Breast epithelium (tissue), 4 donors: ENCODE results near the gene SORCS3. TPM values are rescaled to one million over a fixed set of nuclear protein-coding genes. Genes with fewer than 3 reads are reported as not detected.

Experiments
- DNase-seq, 2 donors: peaks; one replicate each; pipeline ENCODE4 v3.0.0-alpha.2; 2019; ENCODE audit warnings: low spot score in 2 of 2
- H3K27ac ChIP-seq, 2 donors: fragments of 200-600 bp; sonication (generic) in 1 of 2; one replicate each; pipeline ENCODE4 v1.5.1; 2016 to 2019; ENCODE audit warnings: mild to moderate bottlenecking in 1 of 2
- H3K27me3 ChIP-seq, 2 donors: fragments of 200-600 bp; sonication (generic) in 1 of 2; one replicate each; pipeline versions ENCODE4 v1.5.1 to v1.6.0; 2017 to 2019; ENCODE audit warnings: control low read depth in 1 of 2, mild to moderate bottlenecking in 1 of 2
- H3K36me3 ChIP-seq: fragments of 200-600 bp; one replicate; pipeline ENCODE4 v1.5.1; 2019
- H3K4me1 ChIP-seq, 2 donors: fragments of 200-600 bp; sonication (generic); one replicate each; pipeline ENCODE4 v1.5.1; 2016 to 2019; ENCODE audit warnings: control low read depth in 1 of 2
- H3K4me3 ChIP-seq, 3 donors: fragments of 200-600 bp; sonication (generic); 1 replicate in 2 of 3; 2 replicates in 1 of 3; pipeline ENCODE4 v1.5.1; 2016 to 2019; ENCODE audit warnings: mild to moderate bottlenecking in 3 of 3, moderate library complexity in 2 of 3
- H3K9me3 ChIP-seq, 2 donors: fragments of 200-600 bp; sonication (generic) in 1 of 2; one replicate each; pipeline ENCODE4 v1.5.1; 2016 to 2019; ENCODE audit warnings: control low read depth in 1 of 2
- CTCF ChIP-seq, 3 donors: fragments of 450-650 bp; IDR thresholded peaks; one replicate each; pipeline ENCODE4 v1.5.1; 2016 to 2017; ENCODE audit warnings: antibody characterized with exemption in 3 of 3, mild to moderate bottlenecking in 3 of 3, moderate library complexity in 3 of 3
- POLR2A ChIP-seq: fragments of 450-650 bp; IDR thresholded peaks from one replicate; pipeline ENCODE4 v1.6.1; 2016; ENCODE audit warnings: antibody characterized with exemption, mild to moderate bottlenecking, moderate library complexity
- POLR2AphosphoS5 ChIP-seq, 3 donors: sonication (generic); formaldehyde crosslinking; IDR thresholded peaks; one replicate each; pipeline ENCODE4 v1.6.1; 2017; ENCODE audit warnings: antibody characterized with exemption in 3 of 3
- intact Hi-C: fragments of 100-400 bp; cut with DNase I; formaldehyde crosslinking; loops from one replicate; pipeline ENCODE4 v1.15.1; 2023; ENCODE audit warnings: low total_unique reads
- total RNA-seq, 3 donors: library from RNA; depleted of rRNA; stranded (reverse); fragments of >200 nt; gene quantifications; one replicate each; pipeline ENCODE4 v1.1.0, GENCODE V29; 2016

Gene SORCS3
- total RNA-seq, 3 donors from 2014 or later, result under 0.01 to 0.16 TPM; not detected in 1

- Histone ChIP-seq H3K27me3 (peaks cover 0 to 11% of the 10 kb centered on the region in 2 donors), H3K27ac (no peak overlapping the region), H3K4me1 (no peaks in the 10 kb centered on the region), H3K4me3 (no peak overlapping the region), H3K9me3 (no peaks in the 10 kb centered on the region), H3K36me3 (no peaks in the 10 kb centered on the region)
- intact Hi-C loops, result no loop called here
- no peak for DNase-seq
- TF ChIP-seq CTCF (IDR thresholded peaks at IDR 0.05) (no peak), POLR2A (no peak)
These were observed 133.1 kb downstream of the SORCS3 start for GRCh38 chr10:104774234-104774633.

- H3K27ac ChIP-seq, result no peak overlapping the region
- no peak for DNase-seq
- H3K4me3 ChIP-seq, result no peak overlapping the region
- TF ChIP-seq POLR2AphosphoS5 (IDR thresholded peaks at IDR 0.05), result no peak
- TF ChIP-seq POLR2A, result no peak
- no peak for TF ChIP-seq CTCF (IDR thresholded peaks at IDR 0.05)
- H3K9me3 ChIP-seq, result no peaks in the 10 kb centered on the region
- H3K36me3 ChIP-seq, result no peaks in the 10 kb centered on the region
- H3K27me3 ChIP-seq, result peaks cover 0 to 7% of the 10 kb centered on the region in 2 donors
- H3K4me1 ChIP-seq, result no peaks in the 10 kb centered on the region
- intact Hi-C loops, result no loop called here
These were observed 136.2 kb downstream of the SORCS3 start for GRCh38 chr10:104777086-104777799.

GRCh38 chr10:104778371-104778770 is 137.3 kb downstream of the SORCS3 start:
- DNase-seq, result no peak
- TF ChIP-seq POLR2A (no peak), CTCF (IDR thresholded peaks at IDR 0.05) (no peak), POLR2AphosphoS5 (IDR thresholded peaks at IDR 0.05) (no peak)
- intact Hi-C loops, result no loop called here
- Histone ChIP-seq H3K4me3 (no peak overlapping the region), H3K4me1 (no peaks in the 10 kb centered on the region), H3K27me3 (peaks cover 0 to 5% of the 10 kb centered on the region in 2 donors), H3K9me3 (no peaks in the 10 kb centered on the region), H3K27ac (no peak overlapping the region), H3K36me3 (no peaks in the 10 kb centered on the region)

- Histone ChIP-seq H3K4me1 (no peaks in the 10 kb centered on the region), H3K27ac (no peak overlapping the region), H3K9me3 (no peaks in the 10 kb centered on the region), H3K4me3 (no peak overlapping the region), H3K27me3 (peaks cover 0 to 5% of the 10 kb centered on the region in 2 donors), H3K36me3 (no peaks in the 10 kb centered on the region)
- intact Hi-C loops, result no loop called here
- no peak for TF ChIP-seq CTCF (IDR thresholded peaks at IDR 0.05)
- no peak for TF ChIP-seq POLR2AphosphoS5 (IDR thresholded peaks at IDR 0.05)
- no peak for TF ChIP-seq POLR2A
- no peak for DNase-seq
These were observed 138.6 kb downstream of the SORCS3 start for GRCh38 chr10:104779701-104780100.

GRCh38 chr10:104780165-104780564 is 139.1 kb downstream of the SORCS3 start:
- Histone ChIP-seq H3K4me3 (no peak overlapping the region), H3K9me3 (no peaks in the 10 kb centered on the region), H3K36me3 (no peaks in the 10 kb centered on the region), H3K4me1 (no peaks in the 10 kb centered on the region), H3K27me3 (peaks cover 0 to 5% of the 10 kb centered on the region in 2 donors), H3K27ac (no peak overlapping the region)
- DNase-seq, result no peak
- intact Hi-C loops, result no loop called here
- no peak for TF ChIP-seq POLR2A
- TF ChIP-seq POLR2AphosphoS5 (IDR thresholded peaks at IDR 0.05), result no peak
- no peak for TF ChIP-seq CTCF (IDR thresholded peaks at IDR 0.05)
